Ovary (tissue), 3 donors: Measurements from ENCODE around the gene MAP3K10.

ENCODE experiments used
- CTCF ChIP-seq, 3 donors: fragments of 450-650 bp in 2 of 3; fragments of 200-600 bp in 1 of 3; IDR thresholded peaks; one replicate each; pipeline versions ENCODE4 v1.5.1 to v1.8.0; 2016 to 2022; ENCODE audit warnings: antibody characterized with exemption in 3 of 3, mild to moderate bottlenecking in 1 of 3
- EP300 ChIP-seq: sonication (generic); formaldehyde crosslinking; IDR thresholded peaks from one replicate; pipeline ENCODE4 v1.6.1; 2017; ENCODE audit warnings: antibody characterized with exemption
- POLR2A ChIP-seq: fragments of 450-650 bp; IDR thresholded peaks from one replicate; pipeline ENCODE4 v1.6.1; 2017; ENCODE audit warnings: antibody characterized with exemption, mild to moderate bottlenecking, moderate library complexity
- donor health status: DM: no; HTN: no; CAD: no.

- no peak for TF ChIP-seq EP300
- TF ChIP-seq CTCF (IDR thresholded peaks at IDR 0.05), result no peak
- no peak for TF ChIP-seq POLR2A
These were observed 23.7 kb downstream of the MAP3K10 start for GRCh38 chr19:40214936-40215335.
